ENCODE data around the gene NT5DC1. TPM values are rescaled to one million over a fixed set of nuclear protein-coding genes. Genes with fewer than 3 reads are reported as not detected.

The NT5DC1 gene
- total and polyA plus RNA-seq, 9 donors: 5.1 to 33.9 (median 27.0) TPM

GRCh38 chr6:116192786-116193185 is 92.1 kb downstream of the NT5DC1 start:
- H3K27ac ChIP-seq: no peak overlapping the region
- no peaks in the 10 kb centered on the region for H3K9me3 ChIP-seq
- H3K4me1 ChIP-seq (ENCODE audit: insufficient read depth): peaks cover 5% of the 10 kb centered on the region
- no peaks in the 10 kb centered on the region for H3K27me3 ChIP-seq
- TF ChIP-seq EP300 (IDR thresholded peaks at IDR 0.05) (no peak), POLR2A (IDR thresholded peaks at IDR 0.05) (no peak), CTCF (IDR thresholded peaks at IDR 0.05) (no peak)
- WGBS, 3 donors: 31 to 39% (median 32%) methylated on average over 3 of the region's 3 CpGs
- no peak for DNase-seq
- no peak overlapping the region for H3K4me3 ChIP-seq
- intact Hi-C loops (cut with DNase I): no loop called here
- H3K36me3 ChIP-seq: no peaks in the 10 kb centered on the region

GRCh38 chr6:116196841-116197240 is 96.2 kb downstream of the NT5DC1 start:
- no peak for TF ChIP-seq POLR2A (IDR thresholded peaks at IDR 0.05)
- no peak for TF ChIP-seq CTCF (IDR thresholded peaks at IDR 0.05)
- no peak for TF ChIP-seq EP300 (IDR thresholded peaks at IDR 0.05)
- WGBS, 3 donors: 86 to 93% (median 90%) methylated on average over 3 of the region's 3 CpGs
- Histone ChIP-seq H3K27me3 (no peaks in the 10 kb centered on the region), H3K27ac (no peak overlapping the region), H3K4me3 (no peak overlapping the region), H3K36me3 (no peaks in the 10 kb centered on the region), H3K9me3 (no peaks in the 10 kb centered on the region), H3K4me1 (ENCODE audit: insufficient read depth) (no peaks in the 10 kb centered on the region)
- DNase-seq: no peak
- intact Hi-C loops (cut with DNase I): no loop called here

GRCh38 chr6:116200619-116201249 is 100.1 kb downstream of the NT5DC1 start:
- TF ChIP-seq EP300 (IDR thresholded peaks at IDR 0.05) (no peak), POLR2A (IDR thresholded peaks at IDR 0.05) (no peak), CTCF (IDR thresholded peaks at IDR 0.05) (no peak)
- Histone ChIP-seq H3K9me3 (no peaks in the 10 kb centered on the region), H3K4me3 (no peak overlapping the region), H3K27me3 (no peaks in the 10 kb centered on the region), H3K4me1 (ENCODE audit: insufficient read depth) (no peaks in the 10 kb centered on the region), H3K27ac (no peak overlapping the region), H3K36me3 (no peaks in the 10 kb centered on the region)
- intact Hi-C loops (cut with DNase I): no loop called here
- no peak for DNase-seq
- WGBS, 3 donors: 56 to 72% (median 63%) methylated on average over 3 of the region's 3 CpGs

- H3K27me3 ChIP-seq: no peaks in the 10 kb centered on the region
These were observed 100.9 kb downstream of the NT5DC1 start for GRCh38 chr6:116201538-116201937.

More at GRCh38 chr6:116201538-116201937, 100.9 kb downstream of the NT5DC1 start:
- Histone ChIP-seq H3K9me3 (no peaks in the 10 kb centered on the region), H3K27ac (no peak overlapping the region), H3K4me3 (no peak overlapping the region), H3K4me1 (ENCODE audit: insufficient read depth) (no peaks in the 10 kb centered on the region), H3K36me3 (no peaks in the 10 kb centered on the region)
- no peak for DNase-seq
- 70 to 85% (median 79%) methylated on average over 2 of the region's 2 CpGs for WGBS, 3 donors
- TF ChIP-seq CTCF (IDR thresholded peaks at IDR 0.05): no peak
- TF ChIP-seq EP300 (IDR thresholded peaks at IDR 0.05): no peak
- no peak for TF ChIP-seq POLR2A (IDR thresholded peaks at IDR 0.05)
- intact Hi-C loops (cut with DNase I): no loop called here
